Liver (tissue), 9 donors: ENCODE data around the gene RIT1. TPM values are rescaled to one million over a fixed set of nuclear protein-coding genes. Genes with fewer than 3 reads are reported as not detected.

Source experiments
- DNase-seq: peaks from one replicate; pipeline ENCODE4 v3.0.0-alpha.2; 2017; ENCODE audit warnings: low spot score
- H3K27ac ChIP-seq, 2 donors: one replicate each; pipeline ENCODE4 v1.7.0; 2013; ENCODE audit warnings: inconsistent platforms in 2 of 2, low read length in 2 of 2, control low read depth in 1 of 2, low read depth in 1 of 2, mild to moderate bottlenecking in 1 of 2
- H3K27me3 ChIP-seq, 4 donors: one replicate each; pipeline versions ENCODE4 v1.6.1 to v1.7.0; 2013; ENCODE audit warnings: low read length in 3 of 4, inconsistent platforms in 1 of 4, mild to moderate bottlenecking in 1 of 4, moderate library complexity in 1 of 4; ENCODE audit not compliant: control insufficient read depth in 4 of 4, insufficient read depth in 4 of 4
- H3K36me3 ChIP-seq, 4 donors: one replicate each; pipeline versions ENCODE4 v1.6.1 to v1.7.0; 2013; ENCODE audit warnings: low read length in 3 of 4, mild to moderate bottlenecking in 3 of 4, low read depth in 1 of 4, moderate library complexity in 1 of 4; ENCODE audit not compliant: control insufficient read depth in 4 of 4, insufficient read depth in 3 of 4
- H3K4me1 ChIP-seq, 4 donors: one replicate each; pipeline versions ENCODE4 v1.6.1 to v1.7.0; 2013; ENCODE audit warnings: low read length in 3 of 4, mild to moderate bottlenecking in 3 of 4, moderate library complexity in 1 of 4; ENCODE audit not compliant: control insufficient read depth in 4 of 4, insufficient read depth in 4 of 4
- H3K4me3 ChIP-seq, 3 donors: one replicate each; pipeline versions ENCODE4 v1.6.1 to v1.7.0; 2013; ENCODE audit warnings: low read length in 3 of 3, control low read depth in 1 of 3, low read depth in 1 of 3, mild to moderate bottlenecking in 1 of 3
- H3K9ac ChIP-seq, 2 donors: one replicate each; pipeline ENCODE4 v1.7.0; 2013; ENCODE audit warnings: low read length in 2 of 2, mild to moderate bottlenecking in 2 of 2, moderate library complexity in 2 of 2, control low read depth in 1 of 2, low read depth in 1 of 2
- H3K9me3 ChIP-seq, 4 donors: one replicate each; pipeline versions ENCODE4 v1.6.1 to v1.7.0; 2013; ENCODE audit warnings: low read length in 3 of 4; ENCODE audit not compliant: control insufficient read depth in 4 of 4
- EGR1 ChIP-seq, 2 donors: IDR thresholded peaks; 2 replicates each; pipeline ENCODE4 v1.6.1; 2016 to 2018; ENCODE audit warnings: antibody characterized with exemption in 2 of 2, low read depth in 2 of 2
- FOXA1 ChIP-seq: IDR thresholded peaks from 2 replicates; pipeline ENCODE4 v1.6.1; 2016; ENCODE audit warnings: antibody characterized with exemption
- FOXA2 ChIP-seq: IDR thresholded peaks from 2 replicates; pipeline ENCODE4 v1.6.1; 2016; ENCODE audit warnings: antibody characterized with exemption
- GABPA ChIP-seq, 2 donors: IDR thresholded peaks in 1 of 2; conservative IDR thresholded peaks in 1 of 2; 2 replicates each; pipeline ENCODE4 v1.6.1; 2016; ENCODE audit warnings: antibody characterized with exemption in 2 of 2, mild to moderate bottlenecking in 1 of 2, moderate library complexity in 1 of 2
- HNF4G ChIP-seq: IDR thresholded peaks from 2 replicates; pipeline ENCODE4 v1.6.1; 2016; ENCODE audit warnings: antibody characterized with exemption
- JUND ChIP-seq, 2 donors: IDR thresholded peaks; 2 replicates each; pipeline ENCODE4 v1.6.1; 2016; ENCODE audit warnings: antibody characterized with exemption in 2 of 2
- NR2F2 ChIP-seq: IDR thresholded peaks from 2 replicates; pipeline ENCODE4 v1.6.1; 2016; ENCODE audit warnings: antibody characterized with exemption
- RXRA ChIP-seq, 2 donors: IDR thresholded peaks; 2 replicates each; pipeline ENCODE4 v1.6.1; 2017 to 2018; ENCODE audit warnings: antibody characterized with exemption in 2 of 2, mild to moderate bottlenecking in 1 of 2
- SP1 ChIP-seq: IDR thresholded peaks from 2 replicates; pipeline ENCODE4 v1.6.1; 2018; ENCODE audit warnings: antibody characterized with exemption, mild to moderate bottlenecking
- TAF1 ChIP-seq: conservative IDR thresholded peaks from 2 replicates; pipeline ENCODE4 v1.6.1; 2016; ENCODE audit warnings: antibody characterized with exemption, mild to moderate bottlenecking
- YY1 ChIP-seq: IDR thresholded peaks from 2 replicates; pipeline ENCODE4 v1.6.1; 2016; ENCODE audit warnings: antibody characterized with exemption, mild to moderate bottlenecking
- WGBS: extraction: QIAGEN DNeasy Blood & Tissue Kit; methylation state at CpG from one replicate; pipeline ENCODE4 v1.1.7; 2013; 5-methylcytosine and 5-hydroxymethylcytosine counted together
- polyA plus RNA-seq, 2 donors: library from polyadenylated mRNA; stranded (reverse) in 1 of 2; unstranded in 1 of 2; fragments of 200-250 nt in 1 of 2; fragments of >200 nt in 1 of 2; fragmentation: Nextera tagmentation in 1 of 2; extraction: Ambion mirVana in 1 of 2; gene quantifications; one replicate each; pipeline versions ENCODE4 v1.2.1 to v1.2.3, GENCODE V29; 2013 to 2015
- total RNA-seq, 2 donors: library from RNA; depleted of rRNA; stranded (reverse); fragments of >200 nt; gene quantifications; one replicate each; pipeline ENCODE4 v1.2.3, GENCODE V29; 2014
- TF ChIP-seq, protein P1 (sequence below): fragments of 150-350 bp; IDR thresholded peaks from 2 replicates; pipeline ENCODE4 v1.5.1; 2017; ENCODE audit warnings: improper control_type of control experiment, low read depth, low read length; ENCODE audit not compliant: missing input control
- TF ChIP-seq, protein P2 (sequence below): IDR thresholded peaks from 2 replicates; pipeline ENCODE4 v1.6.1; 2016; ENCODE audit warnings: antibody characterized with exemption
- TF ChIP-seq, protein P3 (sequence below): IDR thresholded peaks from 2 replicates; pipeline ENCODE4 v1.6.1; 2016; ENCODE audit warnings: antibody characterized with exemption
- TF ChIP-seq, protein P4 (sequence below): IDR thresholded peaks from 2 replicates; pipeline ENCODE4 v1.6.1; 2016; ENCODE audit warnings: antibody characterized with exemption
- TF ChIP-seq, protein P5 (sequence below): IDR thresholded peaks from 2 replicates; pipeline ENCODE4 v1.6.1; 2016; ENCODE audit warnings: antibody characterized with exemption, mild to moderate bottlenecking
- donor health status: healthy.
- donor health status: healthy.
- donor health status: healthy.
- donor health status: healthy.
- donor health status: healthy.

Gene RIT1
- total and polyA plus RNA-seq, 4 donors, result 3.1 to 14.3 (median 8.1) TPM

- Histone ChIP-seq H3K36me3 (no peaks in the 10 kb centered on the region), H3K4me1 (no peaks in the 10 kb centered on the region), H3K27me3 (no peaks in the 10 kb centered on the region), H3K9ac (no peak overlapping the region), H3K4me3 (no peak overlapping the region), H3K27ac (no peak overlapping the region), H3K9me3 (no peaks in the 10 kb centered on the region)
- DNase-seq, result no peak
- whole genome bisulfite sequencing, result 54% methylated on average over 3 of the region's 3 CpGs
- TF ChIP-seq TAF1 (no peak), HNF4G (no peak), FOXA1 (no peak), EGR1 (IDR thresholded peaks at IDR 0.05; ENCODE audit: low read depth in 2 of 2) (no peak), JUND (IDR thresholded peaks at IDR 0.05) (no peak)
- TF ChIP-seq, protein P1, sequence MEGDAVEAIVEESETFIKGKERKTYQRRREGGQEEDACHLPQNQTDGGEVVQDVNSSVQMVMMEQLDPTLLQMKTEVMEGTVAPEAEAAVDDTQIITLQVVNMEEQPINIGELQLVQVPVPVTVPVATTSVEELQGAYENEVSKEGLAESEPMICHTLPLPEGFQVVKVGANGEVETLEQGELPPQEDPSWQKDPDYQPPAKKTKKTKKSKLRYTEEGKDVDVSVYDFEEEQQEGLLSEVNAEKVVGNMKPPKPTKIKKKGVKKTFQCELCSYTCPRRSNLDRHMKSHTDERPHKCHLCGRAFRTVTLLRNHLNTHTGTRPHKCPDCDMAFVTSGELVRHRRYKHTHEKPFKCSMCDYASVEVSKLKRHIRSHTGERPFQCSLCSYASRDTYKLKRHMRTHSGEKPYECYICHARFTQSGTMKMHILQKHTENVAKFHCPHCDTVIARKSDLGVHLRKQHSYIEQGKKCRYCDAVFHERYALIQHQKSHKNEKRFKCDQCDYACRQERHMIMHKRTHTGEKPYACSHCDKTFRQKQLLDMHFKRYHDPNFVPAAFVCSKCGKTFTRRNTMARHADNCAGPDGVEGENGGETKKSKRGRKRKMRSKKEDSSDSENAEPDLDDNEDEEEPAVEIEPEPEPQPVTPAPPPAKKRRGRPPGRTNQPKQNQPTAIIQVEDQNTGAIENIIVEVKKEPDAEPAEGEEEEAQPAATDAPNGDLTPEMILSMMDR, result no peak
Measured at GRCh38 chr1:155890251-155890650, 20.9 kb downstream of the RIT1 start.

GRCh38 chr1:155889566-155889965, 21.6 kb downstream of the RIT1 start:
- H3K9ac ChIP-seq, result no peak overlapping the region
- H3K4me3 ChIP-seq, result no peak overlapping the region
- H3K4me1 ChIP-seq, result no peaks in the 10 kb centered on the region
- 75% methylated on average over 2 of the region's 2 CpGs for WGBS
- no peak for DNase-seq
- TF ChIP-seq, protein P2, sequence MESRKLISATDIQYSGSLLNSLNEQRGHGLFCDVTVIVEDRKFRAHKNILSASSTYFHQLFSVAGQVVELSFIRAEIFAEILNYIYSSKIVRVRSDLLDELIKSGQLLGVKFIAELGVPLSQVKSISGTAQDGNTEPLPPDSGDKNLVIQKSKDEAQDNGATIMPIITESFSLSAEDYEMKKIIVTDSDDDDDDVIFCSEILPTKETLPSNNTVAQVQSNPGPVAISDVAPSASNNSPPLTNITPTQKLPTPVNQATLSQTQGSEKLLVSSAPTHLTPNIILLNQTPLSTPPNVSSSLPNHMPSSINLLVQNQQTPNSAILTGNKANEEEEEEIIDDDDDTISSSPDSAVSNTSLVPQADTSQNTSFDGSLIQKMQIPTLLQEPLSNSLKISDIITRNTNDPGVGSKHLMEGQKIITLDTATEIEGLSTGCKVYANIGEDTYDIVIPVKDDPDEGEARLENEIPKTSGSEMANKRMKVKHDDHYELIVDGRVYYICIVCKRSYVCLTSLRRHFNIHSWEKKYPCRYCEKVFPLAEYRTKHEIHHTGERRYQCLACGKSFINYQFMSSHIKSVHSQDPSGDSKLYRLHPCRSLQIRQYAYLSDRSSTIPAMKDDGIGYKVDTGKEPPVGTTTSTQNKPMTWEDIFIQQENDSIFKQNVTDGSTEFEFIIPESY, result no peak
- TF ChIP-seq TAF1, result no peak
- no peaks in the 10 kb centered on the region for H3K9me3 ChIP-seq
- H3K27me3 ChIP-seq, result no peaks in the 10 kb centered on the region
- no peak overlapping the region for H3K27ac ChIP-seq
- no peaks in the 10 kb centered on the region for H3K36me3 ChIP-seq

- Histone ChIP-seq H3K4me3 (no peak overlapping the region), H3K9ac (no peak overlapping the region), H3K4me1 (no peaks in the 10 kb centered on the region), H3K27me3 (no peaks in the 10 kb centered on the region), H3K27ac (no peak overlapping the region), H3K36me3 (no peaks in the 10 kb centered on the region), H3K9me3 (no peaks in the 10 kb centered on the region)
- no peak for DNase-seq
- WGBS, result 96% methylated on average over 5 of the region's 5 CpGs
- TF ChIP-seq GABPA (IDR thresholded peaks at IDR 0.05 in 1 of 2, conservative IDR thresholded peaks at IDR 0.05 in 1 of 2) (no peak), FOXA2 (no peak), YY1 (no peak), RXRA (IDR thresholded peaks at IDR 0.05) (no peak), SP1 (no peak), EGR1 (IDR thresholded peaks at IDR 0.05; ENCODE audit: low read depth in 2 of 2) (no peak), TAF1 (no peak), JUND (IDR thresholded peaks at IDR 0.05) (no peak), NR2F2 (no peak), FOXA1 (no peak)
- TF ChIP-seq, protein P3, sequence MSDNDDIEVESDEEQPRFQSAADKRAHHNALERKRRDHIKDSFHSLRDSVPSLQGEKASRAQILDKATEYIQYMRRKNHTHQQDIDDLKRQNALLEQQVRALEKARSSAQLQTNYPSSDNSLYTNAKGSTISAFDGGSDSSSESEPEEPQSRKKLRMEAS, result no peak
- TF ChIP-seq, protein P4, sequence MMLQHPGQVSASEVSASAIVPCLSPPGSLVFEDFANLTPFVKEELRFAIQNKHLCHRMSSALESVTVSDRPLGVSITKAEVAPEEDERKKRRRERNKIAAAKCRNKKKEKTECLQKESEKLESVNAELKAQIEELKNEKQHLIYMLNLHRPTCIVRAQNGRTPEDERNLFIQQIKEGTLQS, result no peak
- TF ChIP-seq, protein P5, sequence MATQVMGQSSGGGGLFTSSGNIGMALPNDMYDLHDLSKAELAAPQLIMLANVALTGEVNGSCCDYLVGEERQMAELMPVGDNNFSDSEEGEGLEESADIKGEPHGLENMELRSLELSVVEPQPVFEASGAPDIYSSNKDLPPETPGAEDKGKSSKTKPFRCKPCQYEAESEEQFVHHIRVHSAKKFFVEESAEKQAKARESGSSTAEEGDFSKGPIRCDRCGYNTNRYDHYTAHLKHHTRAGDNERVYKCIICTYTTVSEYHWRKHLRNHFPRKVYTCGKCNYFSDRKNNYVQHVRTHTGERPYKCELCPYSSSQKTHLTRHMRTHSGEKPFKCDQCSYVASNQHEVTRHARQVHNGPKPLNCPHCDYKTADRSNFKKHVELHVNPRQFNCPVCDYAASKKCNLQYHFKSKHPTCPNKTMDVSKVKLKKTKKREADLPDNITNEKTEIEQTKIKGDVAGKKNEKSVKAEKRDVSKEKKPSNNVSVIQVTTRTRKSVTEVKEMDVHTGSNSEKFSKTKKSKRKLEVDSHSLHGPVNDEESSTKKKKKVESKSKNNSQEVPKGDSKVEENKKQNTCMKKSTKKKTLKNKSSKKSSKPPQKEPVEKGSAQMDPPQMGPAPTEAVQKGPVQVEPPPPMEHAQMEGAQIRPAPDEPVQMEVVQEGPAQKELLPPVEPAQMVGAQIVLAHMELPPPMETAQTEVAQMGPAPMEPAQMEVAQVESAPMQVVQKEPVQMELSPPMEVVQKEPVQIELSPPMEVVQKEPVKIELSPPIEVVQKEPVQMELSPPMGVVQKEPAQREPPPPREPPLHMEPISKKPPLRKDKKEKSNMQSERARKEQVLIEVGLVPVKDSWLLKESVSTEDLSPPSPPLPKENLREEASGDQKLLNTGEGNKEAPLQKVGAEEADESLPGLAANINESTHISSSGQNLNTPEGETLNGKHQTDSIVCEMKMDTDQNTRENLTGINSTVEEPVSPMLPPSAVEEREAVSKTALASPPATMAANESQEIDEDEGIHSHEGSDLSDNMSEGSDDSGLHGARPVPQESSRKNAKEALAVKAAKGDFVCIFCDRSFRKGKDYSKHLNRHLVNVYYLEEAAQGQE, result no peak
- TF ChIP-seq, protein P1, result no peak
Measured at GRCh38 chr1:155888481-155888880, 22.7 kb downstream of the RIT1 start.
